Measurements from ENCODE around the gene BAIAP2L1. TPM values are rescaled to one million over a fixed set of nuclear protein-coding genes. Genes with fewer than 3 reads are reported as not detected.

Gene BAIAP2L1
- total RNA-seq, 1 experiment from 2014 or later: 120 TPM

DNA sequence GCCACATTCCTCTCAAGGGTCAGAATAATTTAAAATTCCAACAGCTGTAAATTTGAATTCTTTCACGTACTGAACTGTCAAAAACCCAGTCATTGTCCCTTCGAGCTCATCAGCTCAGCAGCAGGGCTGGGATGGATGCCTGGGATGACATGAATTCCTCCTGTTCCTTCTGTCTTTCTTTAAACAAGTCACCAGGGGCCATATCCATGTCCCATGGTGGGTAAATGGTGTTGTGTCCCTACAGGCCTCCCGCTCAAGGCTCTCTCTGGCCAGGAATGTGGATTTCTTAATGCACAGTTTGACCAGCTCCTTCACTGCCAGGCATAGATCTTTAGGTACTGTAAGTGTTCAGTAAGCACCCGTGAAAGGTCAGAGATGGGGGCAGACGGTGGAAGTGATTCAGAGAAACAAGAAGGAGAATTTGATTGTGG lies 135.0 kb downstream of the BAIAP2L1 start:
- TSS peak; percentile 47 for BruUV-seq (replicated peaks)
- in situ Hi-C loops (cut with HindIII; ENCODE audit: low pct_unique_long_range_greater_than_20kb, low sequenced_read_pairs) (no loop called here), intact Hi-C loops (cut with micrococcal nuclease; ENCODE audit: unreplicated experiment) (no loop called here)
- CTCF ChIA-PET: interaction anchor here (0.6 kb wide), 1 partner anchor 156 kb away, joined by 4 read pairs; no protein-coding TSS in a partner anchor
- Histone ChIP-seq H3K36me3 (ENCODE audit: control insufficient read depth, insufficient read depth, low read length) (no peaks in the 10 kb centered on the region), H3K4me3 (ENCODE audit: low read depth in 2 of 2, low read length in 2 of 2) (no peak overlapping the region), H3K9me3 (ENCODE audit: control insufficient read depth, insufficient read depth, low read depth, low read length) (no peaks in the 10 kb centered on the region), H3K27ac (ENCODE audit: low read length) (no peak overlapping the region), H3K4me1 (ENCODE audit: control insufficient read depth, insufficient read depth, low read length) (no peaks in the 10 kb centered on the region), H3K27me3 (ENCODE audit: control insufficient read depth, insufficient read depth, low read length) (no peaks in the 10 kb centered on the region)
- POLR2A ChIA-PET: no interaction called here
- ATAC-seq (peak; percentile 20; the same call in 1 of the 2 replicates), DNase-seq (ENCODE audit: low read depth, low spot score) (no peak)
- TF ChIP-seq TCF7L2 (IDR thresholded peaks at IDR 0.05; ENCODE audit: low read depth, low read length): no peak
- no peak for TF ChIP-seq POLR2AphosphoS5 (IDR thresholded peaks at IDR 0.05; ENCODE audit: low read depth, low read length)
- no peak for TF ChIP-seq SIN3A (IDR thresholded peaks at IDR 0.05; ENCODE audit: borderline replicate concordance, insufficient read depth, low read depth, low read length)
- TF ChIP-seq, protein P1, sequence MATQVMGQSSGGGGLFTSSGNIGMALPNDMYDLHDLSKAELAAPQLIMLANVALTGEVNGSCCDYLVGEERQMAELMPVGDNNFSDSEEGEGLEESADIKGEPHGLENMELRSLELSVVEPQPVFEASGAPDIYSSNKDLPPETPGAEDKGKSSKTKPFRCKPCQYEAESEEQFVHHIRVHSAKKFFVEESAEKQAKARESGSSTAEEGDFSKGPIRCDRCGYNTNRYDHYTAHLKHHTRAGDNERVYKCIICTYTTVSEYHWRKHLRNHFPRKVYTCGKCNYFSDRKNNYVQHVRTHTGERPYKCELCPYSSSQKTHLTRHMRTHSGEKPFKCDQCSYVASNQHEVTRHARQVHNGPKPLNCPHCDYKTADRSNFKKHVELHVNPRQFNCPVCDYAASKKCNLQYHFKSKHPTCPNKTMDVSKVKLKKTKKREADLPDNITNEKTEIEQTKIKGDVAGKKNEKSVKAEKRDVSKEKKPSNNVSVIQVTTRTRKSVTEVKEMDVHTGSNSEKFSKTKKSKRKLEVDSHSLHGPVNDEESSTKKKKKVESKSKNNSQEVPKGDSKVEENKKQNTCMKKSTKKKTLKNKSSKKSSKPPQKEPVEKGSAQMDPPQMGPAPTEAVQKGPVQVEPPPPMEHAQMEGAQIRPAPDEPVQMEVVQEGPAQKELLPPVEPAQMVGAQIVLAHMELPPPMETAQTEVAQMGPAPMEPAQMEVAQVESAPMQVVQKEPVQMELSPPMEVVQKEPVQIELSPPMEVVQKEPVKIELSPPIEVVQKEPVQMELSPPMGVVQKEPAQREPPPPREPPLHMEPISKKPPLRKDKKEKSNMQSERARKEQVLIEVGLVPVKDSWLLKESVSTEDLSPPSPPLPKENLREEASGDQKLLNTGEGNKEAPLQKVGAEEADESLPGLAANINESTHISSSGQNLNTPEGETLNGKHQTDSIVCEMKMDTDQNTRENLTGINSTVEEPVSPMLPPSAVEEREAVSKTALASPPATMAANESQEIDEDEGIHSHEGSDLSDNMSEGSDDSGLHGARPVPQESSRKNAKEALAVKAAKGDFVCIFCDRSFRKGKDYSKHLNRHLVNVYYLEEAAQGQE (IDR thresholded peaks at IDR 0.05; ENCODE audit: insufficient read depth in 1 of 2, low read depth in 2 of 2, low read length in 1 of 2): no peak
- TF ChIP-seq, protein P2, sequence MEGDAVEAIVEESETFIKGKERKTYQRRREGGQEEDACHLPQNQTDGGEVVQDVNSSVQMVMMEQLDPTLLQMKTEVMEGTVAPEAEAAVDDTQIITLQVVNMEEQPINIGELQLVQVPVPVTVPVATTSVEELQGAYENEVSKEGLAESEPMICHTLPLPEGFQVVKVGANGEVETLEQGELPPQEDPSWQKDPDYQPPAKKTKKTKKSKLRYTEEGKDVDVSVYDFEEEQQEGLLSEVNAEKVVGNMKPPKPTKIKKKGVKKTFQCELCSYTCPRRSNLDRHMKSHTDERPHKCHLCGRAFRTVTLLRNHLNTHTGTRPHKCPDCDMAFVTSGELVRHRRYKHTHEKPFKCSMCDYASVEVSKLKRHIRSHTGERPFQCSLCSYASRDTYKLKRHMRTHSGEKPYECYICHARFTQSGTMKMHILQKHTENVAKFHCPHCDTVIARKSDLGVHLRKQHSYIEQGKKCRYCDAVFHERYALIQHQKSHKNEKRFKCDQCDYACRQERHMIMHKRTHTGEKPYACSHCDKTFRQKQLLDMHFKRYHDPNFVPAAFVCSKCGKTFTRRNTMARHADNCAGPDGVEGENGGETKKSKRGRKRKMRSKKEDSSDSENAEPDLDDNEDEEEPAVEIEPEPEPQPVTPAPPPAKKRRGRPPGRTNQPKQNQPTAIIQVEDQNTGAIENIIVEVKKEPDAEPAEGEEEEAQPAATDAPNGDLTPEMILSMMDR (IDR thresholded peaks at IDR 0.05): no peak

DNA sequence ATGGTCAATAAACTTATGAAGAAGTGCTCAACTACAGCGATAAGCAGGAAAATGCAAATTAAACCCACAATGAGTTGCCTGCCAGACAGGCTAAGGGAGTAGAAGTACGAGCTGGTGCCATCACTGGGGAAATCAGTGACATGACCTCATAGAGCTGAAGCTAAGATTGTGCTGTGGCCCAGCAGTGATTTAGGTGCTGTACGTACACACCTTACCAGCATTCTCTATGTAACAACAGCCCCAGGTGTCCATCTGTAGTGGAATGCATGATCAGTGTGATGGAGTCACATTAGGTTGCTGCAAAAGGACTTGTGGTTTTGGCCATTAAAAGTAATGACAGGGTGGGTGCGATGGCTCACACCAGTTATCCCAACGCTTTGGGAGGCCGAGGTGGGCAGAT lies 143.2 kb downstream of the BAIAP2L1 start:
- H3K4me1 ChIP-seq (ENCODE audit: control insufficient read depth, insufficient read depth, low read length): no peaks in the 10 kb centered on the region
- no peaks in the 10 kb centered on the region for H3K36me3 ChIP-seq (ENCODE audit: control insufficient read depth, insufficient read depth, low read length)
- H3K4me3 ChIP-seq (ENCODE audit: low read depth in 2 of 2, low read length in 2 of 2): no peak overlapping the region
- in situ Hi-C loops (cut with HindIII; ENCODE audit: low pct_unique_long_range_greater_than_20kb, low sequenced_read_pairs) (no loop called here), intact Hi-C loops (cut with micrococcal nuclease; ENCODE audit: unreplicated experiment) (no loop called here)
- DNase-seq (ENCODE audit: low read depth, low spot score): no peak
- no peak overlapping the region for H3K27ac ChIP-seq (ENCODE audit: low read length)
- POLR2A ChIA-PET: no interaction called here
- TF ChIP-seq POLR2AphosphoS5 (IDR thresholded peaks at IDR 0.05; ENCODE audit: low read depth, low read length): no peak
- CTCF ChIA-PET: no interaction called here
- no peaks in the 10 kb centered on the region for H3K9me3 ChIP-seq (ENCODE audit: control insufficient read depth, insufficient read depth, low read depth, low read length)
- ATAC-seq: no peak
- no peaks in the 10 kb centered on the region for H3K27me3 ChIP-seq (ENCODE audit: control insufficient read depth, insufficient read depth, low read length)
- BruUV-seq (replicated peaks): no TSS peak

DNA sequence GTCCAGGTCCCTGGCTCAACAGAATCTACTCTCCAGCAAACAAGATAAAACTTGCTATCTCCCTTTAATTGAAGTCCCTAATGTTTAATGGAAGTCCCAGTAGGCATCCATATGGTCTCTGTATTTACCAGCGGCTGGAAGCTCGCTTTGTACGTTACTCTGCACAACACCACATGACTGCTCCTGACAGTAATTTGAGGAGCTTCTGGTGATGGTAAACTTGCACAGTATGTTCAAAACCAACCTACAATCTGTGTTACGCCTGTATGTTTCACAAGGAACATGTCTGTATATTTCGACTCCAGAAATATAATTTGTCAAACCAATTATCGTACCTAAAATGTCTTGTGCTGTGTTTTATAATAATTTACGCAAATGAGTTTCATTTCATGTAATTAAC lies 144.5 kb downstream of the BAIAP2L1 start:
- DNase-seq (ENCODE audit: low read depth, low spot score) (no peak), ATAC-seq (no peak)
- CTCF ChIA-PET: no interaction called here
- intact Hi-C loops (cut with micrococcal nuclease; ENCODE audit: unreplicated experiment): no loop called here
- in situ Hi-C loops (cut with HindIII; ENCODE audit: low pct_unique_long_range_greater_than_20kb, low sequenced_read_pairs): no loop called here
- Histone ChIP-seq H3K27me3 (ENCODE audit: control insufficient read depth, insufficient read depth, low read length) (no peaks in the 10 kb centered on the region), H3K27ac (ENCODE audit: low read length) (no peak overlapping the region), H3K36me3 (ENCODE audit: control insufficient read depth, insufficient read depth, low read length) (no peaks in the 10 kb centered on the region; the same call in 1 of the 2 replicates), H3K4me3 (ENCODE audit: low read depth in 2 of 2, low read length in 2 of 2) (no peak overlapping the region), H3K9me3 (ENCODE audit: control insufficient read depth, insufficient read depth, low read depth, low read length) (no peaks in the 10 kb centered on the region), H3K4me1 (ENCODE audit: control insufficient read depth, insufficient read depth, low read length) (no peaks in the 10 kb centered on the region)
- POLR2A ChIA-PET: no interaction called here
- BruUV-seq (replicated peaks): no TSS peak
- TF ChIP-seq TCF7L2 (IDR thresholded peaks at IDR 0.05; ENCODE audit: low read depth, low read length) (no peak), POLR2AphosphoS5 (IDR thresholded peaks at IDR 0.05; ENCODE audit: low read depth, low read length) (no peak), SIN3A (IDR thresholded peaks at IDR 0.05; ENCODE audit: borderline replicate concordance, insufficient read depth, low read depth, low read length) (no peak)
- TF ChIP-seq, protein P2 (IDR thresholded peaks at IDR 0.05): no peak
- TF ChIP-seq, protein P1 (IDR thresholded peaks at IDR 0.05; ENCODE audit: insufficient read depth in 1 of 2, low read depth in 2 of 2, low read length in 1 of 2): no peak

Measured in Panc1 (cell line).